Duodenal mucosa (tissue), 2 donors: ENCODE data around the gene PLSCR2.
"Not testable (repeated sequence)": the region's sequence is repeated elsewhere in the genome, so short reads cannot be mapped to it uniquely, and the experiment has no call there.

Source experiments
- H3K27ac ChIP-seq: one replicate; pipeline ENCODE4 v1.7.0; 2013; ENCODE audit warnings: low read depth, low read length
- H3K27me3 ChIP-seq, 2 donors: one replicate each; pipeline ENCODE4 v1.7.0; 2013; ENCODE audit warnings: low read length in 2 of 2, control low read depth in 1 of 2; ENCODE audit not compliant: insufficient read depth in 2 of 2, control insufficient read depth in 1 of 2
- H3K36me3 ChIP-seq, 2 donors: one replicate each; pipeline ENCODE4 v1.7.0; 2013; ENCODE audit warnings: low read length in 2 of 2, control low read depth in 1 of 2; ENCODE audit not compliant: insufficient read depth in 2 of 2, control insufficient read depth in 1 of 2
- H3K4me1 ChIP-seq, 2 donors: one replicate each; pipeline ENCODE4 v1.7.0; 2013; ENCODE audit warnings: low read length in 2 of 2, control low read depth in 1 of 2; ENCODE audit not compliant: insufficient read depth in 2 of 2, control insufficient read depth in 1 of 2
- H3K4me3 ChIP-seq, 2 donors: one replicate each; pipeline ENCODE4 v1.7.0; 2013; ENCODE audit warnings: low read length in 2 of 2, low read depth in 1 of 2
- H3K9ac ChIP-seq, 2 donors: one replicate each; pipeline ENCODE4 v1.7.0; 2013; ENCODE audit warnings: low read length in 2 of 2, low read depth in 1 of 2
- H3K9me3 ChIP-seq, 2 donors: one replicate each; pipeline ENCODE4 v1.7.0; 2013; ENCODE audit warnings: low read length in 2 of 2, control low read depth in 1 of 2; ENCODE audit not compliant: control insufficient read depth in 1 of 2

The PLSCR2 gene

GRCh38 chr3:146465693-146466465 is 3.5 kb downstream of the PLSCR2 start:
- Histone ChIP-seq H3K9ac (no peak overlapping the region), H3K4me1 (no peaks in the 10 kb centered on the region), H3K4me3 (no peak overlapping the region), H3K27me3 (no peaks in the 10 kb centered on the region), H3K36me3 (no peaks in the 10 kb centered on the region), H3K27ac (no peak overlapping the region), H3K9me3 (no peaks in the 10 kb centered on the region)

- no peaks in the 10 kb centered on the region for H3K27me3 ChIP-seq
- no peaks in the 10 kb centered on the region for H3K36me3 ChIP-seq
- H3K9me3 ChIP-seq, result no peaks in the 10 kb centered on the region
- H3K4me3 ChIP-seq, result no peak overlapping the region
- no peaks in the 10 kb centered on the region for H3K4me1 ChIP-seq
- no peak overlapping the region for H3K27ac ChIP-seq
- H3K9ac ChIP-seq, result no peak overlapping the region
Measured at GRCh38 chr3:146464783-146465182, 4.6 kb downstream of the PLSCR2 start.

DNA sequence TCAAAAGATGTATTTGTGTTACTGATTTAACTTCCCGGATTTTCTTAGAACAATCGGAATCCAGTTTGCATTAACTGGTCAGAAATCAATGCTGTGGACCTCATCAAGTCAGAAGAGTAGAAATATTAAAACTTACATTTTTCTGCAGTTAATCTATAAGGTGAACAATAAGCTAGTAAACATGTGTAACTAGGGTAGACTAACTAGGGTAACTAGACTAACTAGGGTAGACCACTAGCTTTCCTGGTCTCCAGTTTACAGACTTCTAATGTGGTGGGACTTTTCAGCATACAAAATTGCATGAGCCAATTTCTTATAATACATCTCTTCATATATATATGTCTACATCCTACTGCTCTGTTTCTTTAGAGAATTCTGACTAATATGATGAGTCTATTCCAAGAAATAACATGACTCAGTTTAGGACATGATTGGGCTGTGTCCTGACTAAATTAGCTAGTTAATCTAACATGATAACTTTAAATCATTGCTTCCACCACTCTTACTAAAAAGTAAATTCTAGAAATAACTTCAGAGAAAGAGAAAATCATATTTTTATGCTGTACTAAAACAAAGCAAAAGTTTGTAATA is 5.3 kb downstream of the PLSCR2 start:
- Histone ChIP-seq H3K27ac (no peak overlapping the region), H3K4me1 (no peaks in the 10 kb centered on the region), H3K27me3 (no peaks in the 10 kb centered on the region), H3K9ac (no peak overlapping the region), H3K4me3 (no peak overlapping the region), H3K36me3 (no peaks in the 10 kb centered on the region), H3K9me3 (no peaks in the 10 kb centered on the region)

- Histone ChIP-seq H3K27ac (no peak overlapping the region), H3K36me3 (no peaks in the 10 kb centered on the region), H3K27me3 (no peaks in the 10 kb centered on the region), H3K4me3 (no peak overlapping the region), H3K9me3 (no peaks in the 10 kb centered on the region), H3K9ac (no peak overlapping the region), H3K4me1 (no peaks in the 10 kb centered on the region)
Measured at GRCh38 chr3:146454796-146455195, 14.6 kb downstream of the PLSCR2 start.

GRCh38 chr3:146449613-146450012 is 19.7 kb downstream of the PLSCR2 start:
- no peaks in the 10 kb centered on the region for H3K4me1 ChIP-seq
- H3K4me3 ChIP-seq, result no peak overlapping the region
- H3K27ac ChIP-seq, result no peak overlapping the region
- H3K27me3 ChIP-seq, result no peaks in the 10 kb centered on the region
- H3K9ac ChIP-seq, result no peak overlapping the region
- no peaks in the 10 kb centered on the region for H3K9me3 ChIP-seq
- H3K36me3 ChIP-seq, result no peaks in the 10 kb centered on the region

DNA sequence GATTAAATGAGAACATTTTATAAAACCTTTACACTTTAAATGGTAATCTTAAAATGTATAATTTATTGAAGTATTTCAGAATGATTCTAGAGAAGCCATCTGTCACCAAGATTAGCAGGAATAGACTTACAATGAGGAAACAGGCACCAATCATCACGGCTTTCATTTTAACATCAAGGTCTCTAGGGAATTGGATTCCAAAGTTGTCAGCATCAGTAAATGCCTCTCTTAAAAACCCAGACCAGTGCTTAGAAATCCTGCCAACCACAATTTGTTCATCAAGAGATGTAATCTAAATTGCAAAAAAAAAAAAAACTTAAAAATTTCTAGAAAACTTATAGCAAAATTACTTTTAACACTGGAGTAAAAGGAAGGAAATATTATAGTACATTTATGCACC is 20.3 kb downstream of the PLSCR2 start:
- Histone ChIP-seq H3K36me3 (no peaks in the 10 kb centered on the region), H3K4me1 (no peaks in the 10 kb centered on the region), H3K4me3 (no peak overlapping the region), H3K9me3 (no peaks in the 10 kb centered on the region), H3K27me3 (no peaks in the 10 kb centered on the region), H3K27ac (no peak overlapping the region), H3K9ac (no peak overlapping the region)

DNA sequence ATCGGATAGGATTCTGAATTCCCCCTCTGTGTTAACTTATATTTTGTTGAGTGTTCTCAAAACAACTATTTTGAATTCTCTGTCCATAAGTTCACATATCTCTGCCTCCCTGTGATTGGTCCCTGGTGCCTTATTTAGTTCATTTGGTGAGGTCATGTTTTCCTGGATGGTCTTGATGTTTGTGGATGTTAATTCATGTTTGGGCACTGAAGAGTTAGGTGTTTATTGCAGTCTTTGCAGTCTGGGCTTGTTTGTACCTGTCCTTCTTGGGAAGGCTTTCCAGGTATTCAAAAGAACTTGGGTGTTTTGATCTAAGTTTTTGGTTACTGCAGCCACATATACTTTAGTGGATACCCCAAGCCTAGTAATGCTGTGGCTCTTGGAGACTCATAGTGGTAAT is 23.3 kb downstream of the PLSCR2 start:
- Histone ChIP-seq H3K9me3 (no peaks in the 10 kb centered on the region), H3K27me3 (no peaks in the 10 kb centered on the region), H3K4me3 (no peak overlapping the region), H3K27ac (no peak overlapping the region), H3K4me1 (no peaks in the 10 kb centered on the region), H3K36me3 (no peaks in the 10 kb centered on the region), H3K9ac (no peak overlapping the region)

GRCh38 chr3:146440310-146440709 is 29.1 kb downstream of the PLSCR2 start:
- H3K36me3 ChIP-seq, H3K4me1 ChIP-seq, H3K27me3 ChIP-seq, H3K9ac ChIP-seq, H3K9me3 ChIP-seq, H3K4me3 ChIP-seq, H3K27ac ChIP-seq: not testable (repeated sequence)

DNA sequence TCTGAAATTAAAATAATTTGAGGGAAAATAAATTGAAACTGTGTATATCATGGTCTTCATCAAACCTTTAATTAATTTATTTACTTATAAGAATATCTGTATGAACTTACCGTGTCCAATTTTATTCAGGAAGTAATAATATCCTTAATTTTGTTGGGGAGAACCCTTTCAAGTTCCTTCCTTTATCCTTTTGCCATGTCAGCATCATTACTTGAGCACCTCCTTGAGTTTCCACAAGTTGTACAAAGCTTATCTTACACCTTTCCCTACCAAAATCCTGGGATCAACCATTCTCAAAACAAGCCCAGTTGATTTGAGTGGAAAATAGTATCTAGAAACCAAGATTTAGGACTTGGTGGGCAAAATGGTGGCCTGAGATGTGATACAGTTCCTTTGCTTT is 37.3 kb downstream of the PLSCR2 start:
- Histone ChIP-seq H3K9me3 (no peaks in the 10 kb centered on the region), H3K27me3 (no peaks in the 10 kb centered on the region), H3K4me3 (no peak overlapping the region), H3K27ac (no peak overlapping the region), H3K9ac (no peak overlapping the region), H3K4me1 (no peaks in the 10 kb centered on the region), H3K36me3 (no peaks in the 10 kb centered on the region)

DNA sequence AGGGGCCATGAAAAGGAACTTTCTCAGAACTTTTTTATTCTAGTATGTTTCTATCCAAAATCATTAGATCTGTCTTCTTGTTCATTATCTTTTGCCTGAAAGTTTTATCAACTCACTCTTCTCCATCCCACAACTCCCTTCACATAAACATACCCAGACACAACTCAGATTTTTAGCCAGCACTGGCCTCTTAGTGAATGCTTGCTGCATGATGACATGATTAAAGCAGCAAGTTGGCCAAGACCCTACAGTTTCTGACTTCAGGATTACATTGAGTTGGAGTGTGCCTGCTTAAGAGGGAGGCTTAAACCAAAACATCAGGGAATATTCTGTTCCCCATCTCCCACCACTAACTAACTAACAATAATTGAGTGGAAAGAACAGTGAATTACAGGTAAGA is 38.1 kb downstream of the PLSCR2 start:
- Histone ChIP-seq H3K9ac (no peak overlapping the region), H3K9me3 (no peaks in the 10 kb centered on the region), H3K36me3 (no peaks in the 10 kb centered on the region), H3K27ac (no peak overlapping the region), H3K27me3 (no peaks in the 10 kb centered on the region), H3K4me3 (no peak overlapping the region), H3K4me1 (no peaks in the 10 kb centered on the region)
